H1 (cell line): Measurements from ENCODE around the gene CFAP54. TPM values are rescaled to one million over a fixed set of nuclear protein-coding genes. Genes with fewer than 3 reads are reported as not detected.

Experiments used
- CTCF ChIA-PET: fragments of 300-600 bp; sonication (Branson Sonifier 250); formaldehyde crosslinking; loops from one replicate; lab custom pipeline; 2021; ENCODE audit not compliant: partially characterized antibody; lab: Charles Lee
- POLR2A ChIA-PET: fragments of 300-600 bp; sonication (Branson Sonifier 250); formaldehyde crosslinking; loops from one replicate; lab custom pipeline; 2021; ENCODE audit warnings: inconsistent platforms; ENCODE audit not compliant: partially characterized antibody; lab: Charles Lee
- DNase-seq, 2 experiments: peaks; one replicate each; pipeline versions ENCODE4 v3.0.0 to v3.0.0-alpha.2; 2010 to 2022; ENCODE audit warnings: low spot score in 2 of 2, low read depth in 1 of 2, mixed read lengths in 1 of 2
- FAIRE-seq: peaks from 2 replicates; lab custom pipeline; 2011; peaks lifted over from hg19 to GRCh38; lab: Jason Lieb, UNC
- H2AFZ ChIP-seq: 2 replicates; pipeline ENCODE4 v1.8.1; 2012; ENCODE audit warnings: low read length, inconsistent platforms
- H2AK5ac ChIP-seq: 2 replicates; pipeline ENCODE4 v1.6.1; 2013; ENCODE audit warnings: low read depth, low read length
- H2BK120ac ChIP-seq: replicated peaks from 2 replicates; pipeline ENCODE3; 2013; ENCODE audit warnings: low read depth, low read length, inconsistent platforms
- H2BK12ac ChIP-seq: 2 replicates; pipeline ENCODE4 v1.6.1; 2013; ENCODE audit warnings: low read depth, low read length
- H2BK15ac ChIP-seq: 2 replicates; pipeline ENCODE4 v1.6.1; 2013; ENCODE audit warnings: low read length
- H2BK20ac ChIP-seq: 2 replicates; pipeline ENCODE4 v1.6.1; 2013; ENCODE audit warnings: low read length
- H2BK5ac ChIP-seq: 2 replicates; pipeline ENCODE4 v1.6.1; 2013; ENCODE audit warnings: low read depth, low read length
- H3K14ac ChIP-seq: 2 replicates; pipeline ENCODE4 v1.6.1; 2013; ENCODE audit warnings: inconsistent platforms; ENCODE audit not compliant: insufficient read length
- H3K18ac ChIP-seq: 2 replicates; pipeline ENCODE4 v1.6.1; 2013; ENCODE audit warnings: low read length; ENCODE audit errors: extremely low read depth
- H3K23ac ChIP-seq: 2 replicates; pipeline ENCODE4 v1.6.1; 2013; ENCODE audit warnings: inconsistent platforms; ENCODE audit not compliant: insufficient read length
- H3K23me2 ChIP-seq: 2 replicates; pipeline ENCODE4 v1.6.1; 2013; ENCODE audit warnings: low read depth, low read length
- H3K27ac ChIP-seq: 2 replicates; pipeline ENCODE4 v1.6.1; 2011; ENCODE audit warnings: low read depth, low read length, inconsistent platforms
- H3K27me3 ChIP-seq, 4 experiments: replicated peaks in 1 of 4; 1 replicate in 1 of 4; 2 replicates in 3 of 4; pipeline versions ENCODE4 v1.6.1 to v1.8.1; 2011 to 2013; ENCODE audit warnings: low read length in 3 of 4, mild to moderate bottlenecking in 3 of 4, inconsistent platforms in 2 of 4, mixed read lengths in 2 of 4, moderate library complexity in 1 of 4; ENCODE audit not compliant: control insufficient read depth in 3 of 4, insufficient read depth in 3 of 4; ENCODE audit errors: extremely low read depth in 1 of 4
- H3K36me3 ChIP-seq, 4 experiments: 2 replicates each; pipeline versions ENCODE4 v1.6.1 to v1.8.1; 2011 to 2013; ENCODE audit warnings: mild to moderate bottlenecking in 4 of 4, low read length in 3 of 4, moderate library complexity in 2 of 4, control low read depth in 1 of 4, inconsistent platforms in 1 of 4; ENCODE audit not compliant: insufficient read depth in 4 of 4, control insufficient read depth in 2 of 4
- H3K4ac ChIP-seq: replicated peaks from 2 replicates; pipeline ENCODE3; 2013; ENCODE audit warnings: low read length, low read depth, mixed read lengths, inconsistent platforms; ENCODE audit not compliant: insufficient read length
- H3K4me1 ChIP-seq, 4 experiments: replicated peaks in 1 of 4; 1 replicate in 1 of 4; 2 replicates in 3 of 4; pipeline versions ENCODE4 v1.6.1 to v1.8.1; 2011 to 2013; ENCODE audit warnings: low read length in 3 of 4, inconsistent platforms in 2 of 4, mixed read lengths in 1 of 4; ENCODE audit not compliant: insufficient read depth in 4 of 4, control insufficient read depth in 3 of 4
- H3K4me2 ChIP-seq, 2 experiments: 2 replicates each; pipeline versions ENCODE4 v1.6.1 to v1.8.1; 2011 to 2013; ENCODE audit warnings: low read depth in 2 of 2, low read length in 2 of 2, control low read depth in 1 of 2, inconsistent platforms in 1 of 2, mild to moderate bottlenecking in 1 of 2; ENCODE audit not compliant: insufficient read depth in 1 of 2
- H3K4me3 ChIP-seq, 4 experiments: fragments of 200-600, 300-600 bp in 1 of 4; sonication (generic), shearing (Covaris generic), sonication (Bioruptor Twin) in 1 of 4; 2 replicates each; pipeline versions ENCODE4 v1.5.1 to v1.8.1; 2011 to 2016; ENCODE audit warnings: low read length in 4 of 4, low read depth in 3 of 4, control low read depth in 2 of 4, inconsistent platforms in 2 of 4, mild to moderate bottlenecking in 2 of 4, mixed read lengths in 1 of 4, moderate library complexity in 1 of 4; ENCODE audit not compliant: insufficient read depth in 2 of 4; ENCODE audit errors: extremely low read depth in 1 of 4
- H3K56ac ChIP-seq: replicated peaks from 2 replicates; pipeline ENCODE3; 2013; ENCODE audit warnings: low read depth, mild to moderate bottlenecking, mixed read lengths, low read length, inconsistent platforms; ENCODE audit not compliant: insufficient read length
- H3K79me1 ChIP-seq: 2 replicates; pipeline ENCODE4 v1.6.1; 2013; ENCODE audit warnings: low read depth, low read length, control low read depth
- H3K79me2 ChIP-seq, 2 experiments: 2 replicates each; pipeline versions ENCODE4 v1.6.1 to v1.8.1; 2012 to 2013; ENCODE audit warnings: low read length in 2 of 2, mild to moderate bottlenecking in 2 of 2, inconsistent platforms in 1 of 2; ENCODE audit not compliant: insufficient read depth in 2 of 2, control insufficient read depth in 1 of 2
- H3K9ac ChIP-seq, 4 experiments: replicated peaks in 1 of 4; 1 replicate in 1 of 4; 2 replicates in 3 of 4; pipeline versions ENCODE4 v1.6.1 to v1.8.1; 2011 to 2013; ENCODE audit warnings: low read depth in 3 of 4, low read length in 3 of 4, control low read depth in 2 of 4, mild to moderate bottlenecking in 2 of 4, moderate library complexity in 2 of 4, inconsistent platforms in 1 of 4; ENCODE audit errors: extremely low read depth in 1 of 4
- H3K9me3 ChIP-seq, 2 experiments: 2 replicates each; pipeline versions ENCODE4 v1.6.1 to v1.8.1; 2012 to 2013; ENCODE audit warnings: mild to moderate bottlenecking in 2 of 2, moderate library complexity in 2 of 2, control low read depth in 1 of 2, inconsistent platforms in 1 of 2, low read depth in 1 of 2, low read length in 1 of 2, mixed read lengths in 1 of 2; ENCODE audit not compliant: insufficient read depth in 2 of 2
- H4K20me1 ChIP-seq, 2 experiments: replicated peaks in 1 of 2; 2 replicates each; pipeline versions ENCODE3 to v1.8.1; 2011 to 2013; ENCODE audit warnings: inconsistent platforms in 2 of 2, low read length in 2 of 2, mild to moderate bottlenecking in 1 of 2; ENCODE audit not compliant: insufficient read depth in 2 of 2, control insufficient read depth in 1 of 2
- H4K5ac ChIP-seq: 2 replicates; pipeline ENCODE4 v1.6.1; 2013; ENCODE audit warnings: low read length, low read depth, mixed read lengths, inconsistent platforms; ENCODE audit not compliant: insufficient read length
- H4K8ac ChIP-seq: 2 replicates; pipeline ENCODE4 v1.8.0; 2013; ENCODE audit warnings: mild to moderate bottlenecking, moderate library complexity, low read length, inconsistent platforms; ENCODE audit not compliant: insufficient read depth; ENCODE audit errors: extremely low read depth
- H4K91ac ChIP-seq: replicated peaks from 2 replicates; pipeline ENCODE3; 2013; ENCODE audit warnings: low read length, mixed read lengths, inconsistent platforms; ENCODE audit not compliant: insufficient read length
- CTCF ChIP-seq, 3 experiments: IDR thresholded peaks; 1 replicate in 2 of 3; 2 replicates in 1 of 3; pipeline versions ENCODE4 v1.5.1 to v1.6.1; 2011; ENCODE audit warnings: low read length in 3 of 3, mild to moderate bottlenecking in 3 of 3, inconsistent platforms in 2 of 3, low read depth in 1 of 3, moderate library complexity in 1 of 3; ENCODE audit not compliant: insufficient read depth in 1 of 3; ENCODE audit errors: control extremely low read depth in 1 of 3
- EP300 ChIP-seq, 2 experiments: IDR thresholded peaks; 1 replicate in 1 of 2; 2 replicates in 1 of 2; pipeline ENCODE4 v1.6.1; 2011 to 2012; ENCODE audit warnings: low read depth in 2 of 2, low read length in 2 of 2, mild to moderate bottlenecking in 2 of 2, borderline replicate concordance in 1 of 2, inconsistent platforms in 1 of 2, moderate library complexity in 1 of 2
- HDAC6 ChIP-seq: IDR thresholded peaks from one replicate; pipeline ENCODE4 v1.7.1; 2012; ENCODE audit warnings: low read depth, mild to moderate bottlenecking, inconsistent platforms, low read length, moderate library complexity
- NRF1 ChIP-seq: IDR thresholded peaks from 2 replicates; pipeline ENCODE4 v1.6.1; 2011; ENCODE audit warnings: mild to moderate bottlenecking, low read depth, low read length, improper control_type of control experiment
- POLR2A ChIP-seq, 2 experiments: IDR thresholded peaks; 1 replicate in 1 of 2; 2 replicates in 1 of 2; pipeline ENCODE4 v1.6.1; 2011; ENCODE audit warnings: low read depth in 2 of 2, low read length in 2 of 2, mild to moderate bottlenecking in 2 of 2; ENCODE audit errors: control extremely low read depth in 1 of 2
- SIX5 ChIP-seq: IDR thresholded peaks from 2 replicates; pipeline ENCODE4 v1.6.1; 2011; ENCODE audit warnings: mild to moderate bottlenecking, low read depth, low read length
- SP4 ChIP-seq: IDR thresholded peaks from 2 replicates; pipeline ENCODE4 v1.6.1; 2012; ENCODE audit warnings: low read length, inconsistent platforms
- YY1 ChIP-seq: IDR thresholded peaks from 2 replicates; pipeline ENCODE4 v1.6.1; 2011; ENCODE audit warnings: low read depth, mild to moderate bottlenecking, low read length
- WGBS, 2 experiments: shearing (Covaris generic) in 1 of 2; methylation state at CpG; one replicate each; pipeline versions ENCODE4 v1.1.6 to v1.1.7; 2013 to 2015; ENCODE audit warnings: low lambda C conversion rate in 2 of 2, mixed read lengths in 2 of 2, inconsistent platforms in 1 of 2, low coverage in 1 of 2, missing lambda C conversion rate in 1 of 2; ENCODE audit not compliant: insufficient replicate concordance in 2 of 2, insufficient coverage in 1 of 2, insufficient read length in 1 of 2; ENCODE audit errors: extremely low coverage in 1 of 2, missing lambda C conversion rate in 1 of 2; 5-methylcytosine and 5-hydroxymethylcytosine counted together
- polyA plus RNA-seq, 7 experiments: library from polyadenylated mRNA; depleted of rRNA in 3 of 7; stranded (reverse) in 5 of 7; unstranded in 2 of 7; fragments of >200 nt in 5 of 7; fragments of 200-250 nt in 2 of 7; gene quantifications; 1 replicate in 5 of 7; 2 replicates in 1 of 7; 4 replicates in 1 of 7; pipeline versions ENCODE4 v1.2.1 to v1.2.3, GENCODE V29; 2011 to 2013; ENCODE audit warnings: missing spikeins in 2 of 7, mixed read lengths in 2 of 7
- total RNA-seq: library from RNA; stranded (reverse); fragmentation: NEBNext Ultra II Directional; extraction: Animal tissue kit (Norgen Biotek cat#: 25700); gene quantifications from 2 replicates; pipeline ENCODE4 v1.2.1, GENCODE V29; 2021

The CFAP54 gene
- total and polyA plus RNA-seq, 2 of the 8 experiments (the other 6 are each of a cell fraction or from before 2014, with no cell fraction given) = 0.17 to 0.33 TPM

GRCh38 chr12:96858162-96858561, 368.8 kb downstream of the CFAP54 start:
- 88% methylated on average over 1 of the region's 1 CpG; no CpG with 5 or more reads in 1 of the 2 experiments for WGBS, 2 experiments
- no peaks in the 10 kb centered on the region for H4K20me1 ChIP-seq
- no peak overlapping the region for H2BK120ac ChIP-seq
- H3K36me3 ChIP-seq = no peaks in the 10 kb centered on the region
- no peak overlapping the region for H3K56ac ChIP-seq
- H3K79me2 ChIP-seq = no peaks in the 10 kb centered on the region
- no peak overlapping the region for H4K8ac ChIP-seq
- no peak overlapping the region for H3K4ac ChIP-seq
- H2AK5ac ChIP-seq = no peak overlapping the region
- H3K4me2 ChIP-seq = no peak overlapping the region
- peaks cover 0 to 6% (median 0%) of the 10 kb centered on the region in 4 experiments; a peak in 2 of 7 replicates for H3K4me1 ChIP-seq
- no peak overlapping the region for H2BK12ac ChIP-seq
- no peaks in the 10 kb centered on the region; a peak in 1 of 4 replicates for H3K9me3 ChIP-seq
- H3K79me1 ChIP-seq = no peaks in the 10 kb centered on the region
- H3K4me3 ChIP-seq = no peak overlapping the region
- H2BK20ac ChIP-seq = no peak overlapping the region
- no peak overlapping the region for H2BK5ac ChIP-seq
- H3K23ac ChIP-seq = no peak overlapping the region
- no peak overlapping the region for H3K9ac ChIP-seq
- H3K18ac ChIP-seq = no peak overlapping the region
- H4K91ac ChIP-seq = no peak overlapping the region
- no peak overlapping the region for H2AFZ ChIP-seq
- ChIA-PET CTCF (interaction anchor here (0.7 to 1.3 kb wide), 2 partner anchors 82 to 710 kb away, joined by 3 to 4 read pairs; no protein-coding TSS in a partner anchor), POLR2A (no interaction called here)
- H4K5ac ChIP-seq = no peak overlapping the region
- no peak overlapping the region for H2BK15ac ChIP-seq
- no peak overlapping the region for H3K14ac ChIP-seq
- no peaks in the 10 kb centered on the region for H3K23me2 ChIP-seq
- FAIRE-seq (no peak), DNase-seq (no peak)
- no peaks in the 10 kb centered on the region for H3K27me3 ChIP-seq
- no peak overlapping the region for H3K27ac ChIP-seq
- TF ChIP-seq YY1 = no peak
- no peak for TF ChIP-seq POLR2A (IDR thresholded peaks at IDR 0.05; ENCODE audit: control extremely low read depth in 1 of 2, low read depth in 2 of 2, low read length in 2 of 2)
- TF ChIP-seq NRF1 = no peak
- TF ChIP-seq SP4 = no peak
- TF ChIP-seq EP300 (IDR thresholded peaks at IDR 0.05; ENCODE audit: borderline replicate concordance in 1 of 2, low read depth in 2 of 2, low read length in 2 of 2) = no peak
- TF ChIP-seq SIX5 = no peak
- TF ChIP-seq HDAC6 = no peak
- TF ChIP-seq CTCF (IDR thresholded peaks at IDR 0.05; ENCODE audit: control extremely low read depth in 1 of 3, insufficient read depth in 1 of 3, low read depth in 1 of 3, low read length in 3 of 3) = no peak
